Endothelial cell (in vitro differentiated cells): ENCODE results near the gene HYAL2. TPM values are rescaled to one million over a fixed set of nuclear protein-coding genes. Genes with fewer than 3 reads are reported as not detected.

Source experiments
- DNase-seq: peaks from one replicate; pipeline ENCODE4 v3.0.0; 2021; ENCODE audit warnings: low spot score
- H3K27ac Mint-ChIP-seq: one replicate; pipeline ENCODE4 v1.8.0; 2021; ENCODE audit warnings: mixed read lengths, inconsistent platforms; ENCODE audit not compliant: unreplicated experiment
- H3K27me3 Mint-ChIP-seq: one replicate; pipeline ENCODE4 v1.8.0; 2021; ENCODE audit warnings: mild to moderate bottlenecking, moderate library complexity, mixed read lengths, inconsistent platforms; ENCODE audit not compliant: unreplicated experiment
- H3K36me3 Mint-ChIP-seq: one replicate; pipeline ENCODE4 v1.8.0; 2021; ENCODE audit warnings: mild to moderate bottlenecking, low read depth, mixed read lengths, inconsistent platforms; ENCODE audit not compliant: unreplicated experiment
- H3K4me1 Mint-ChIP-seq: one replicate; pipeline ENCODE4 v1.8.0; 2021; ENCODE audit warnings: mild to moderate bottlenecking, mixed read lengths, inconsistent platforms; ENCODE audit not compliant: unreplicated experiment
- H3K4me3 Mint-ChIP-seq: one replicate; pipeline ENCODE4 v1.8.0; 2021; ENCODE audit warnings: mild to moderate bottlenecking, mixed read lengths, inconsistent platforms; ENCODE audit not compliant: unreplicated experiment
- H3K9me3 Mint-ChIP-seq: one replicate; pipeline ENCODE4 v1.8.0; 2021; ENCODE audit warnings: mixed read lengths, inconsistent platforms; ENCODE audit not compliant: unreplicated experiment
- CTCF ChIP-seq: fragments of 200-600 bp; sonication (generic); IDR thresholded peaks from one replicate; pipeline ENCODE4 v1.5.0; 2021; ENCODE audit warnings: antibody characterized with exemption; ENCODE audit not compliant: unreplicated experiment
- total RNA-seq: library from RNA; stranded (reverse); fragmentation: NEBNext Ultra II Directional; extraction: Animal tissue kit (Norgen Biotek cat#: 25700); gene quantifications from one replicate; pipeline ENCODE4 v1.2.1, GENCODE V29; 2021; ENCODE audit not compliant: unreplicated experiment

Gene HYAL2
- total RNA-seq, 1 donor from 2014 or later = 214 TPM

GRCh38 chr3:50354186-50354764 is 31.7 kb upstream of the HYAL2 start:
- Mint-ChIP-seq H3K27me3 (peaks cover 8% of the 10 kb centered on the region), H3K36me3 (peaks cover 18% of the 10 kb centered on the region), H3K4me1 (peaks cover 38% of the 10 kb centered on the region), H3K4me3 (peak overlapping the region; percentile 66), H3K9me3 (no peaks in the 10 kb centered on the region), H3K27ac (no peak overlapping the region)
- no peak for DNase-seq
- TF ChIP-seq CTCF = no peak

GRCh38 chr3:50353245-50354004 is 30.9 kb upstream of the HYAL2 start:
- Mint-ChIP-seq H3K4me3 (no peak overlapping the region), H3K4me1 (peaks cover 34% of the 10 kb centered on the region), H3K36me3 (peaks cover 18% of the 10 kb centered on the region), H3K27me3 (peaks cover 8% of the 10 kb centered on the region), H3K27ac (no peak overlapping the region), H3K9me3 (no peaks in the 10 kb centered on the region)
- no peak for DNase-seq
- TF ChIP-seq CTCF = no peak

- Mint-ChIP-seq H3K27me3 (peaks cover 5% of the 10 kb centered on the region), H3K36me3 (peaks cover 14% of the 10 kb centered on the region), H3K9me3 (no peaks in the 10 kb centered on the region), H3K27ac (no peak overlapping the region), H3K4me1 (peaks cover 28% of the 10 kb centered on the region), H3K4me3 (no peak overlapping the region)
- DNase-seq = no peak
- TF ChIP-seq CTCF = no peak
Observed at GRCh38 chr3:50352781-50353180, 30.2 kb upstream of the HYAL2 start.

GRCh38 chr3:50351323-50351697 is 28.8 kb upstream of the HYAL2 start:
- Mint-ChIP-seq H3K9me3 (no peaks in the 10 kb centered on the region), H3K27me3 (peaks cover 5% of the 10 kb centered on the region), H3K4me3 (peak overlapping the region; percentile 12), H3K36me3 (peaks cover 10% of the 10 kb centered on the region), H3K27ac (no peak overlapping the region), H3K4me1 (peaks cover 13% of the 10 kb centered on the region)
- TF ChIP-seq CTCF = no peak
- no peak for DNase-seq

- no peaks in the 10 kb centered on the region for H3K9me3 Mint-ChIP-seq
- H3K36me3 Mint-ChIP-seq = peaks cover 10% of the 10 kb centered on the region
- DNase-seq = peak; percentile 79
- H3K27ac Mint-ChIP-seq = peak within 1 kb of the TSS; percentile 68
- peak within 1 kb of the TSS; percentile 91 for H3K4me3 Mint-ChIP-seq
- H3K27me3 Mint-ChIP-seq = peaks cover 8% of the 10 kb centered on the region
- no peak for TF ChIP-seq CTCF
- H3K4me1 Mint-ChIP-seq = peaks cover 16% of the 10 kb centered on the region
Observed at GRCh38 chr3:50350527-50351322, 28.2 kb upstream of the HYAL2 start, which contains the start of the genes CYB561D2 and NPRL2. CYB561D2 (plus strand) TSS chr3:50350862; CDS start chr3:50351434, 572 bp downstream. NPRL2 (minus strand) TSS chr3:50350775; CDS start chr3:50350652, 123 bp downstream.
